ENCODE data around the gene NPIPB9.

DNA sequence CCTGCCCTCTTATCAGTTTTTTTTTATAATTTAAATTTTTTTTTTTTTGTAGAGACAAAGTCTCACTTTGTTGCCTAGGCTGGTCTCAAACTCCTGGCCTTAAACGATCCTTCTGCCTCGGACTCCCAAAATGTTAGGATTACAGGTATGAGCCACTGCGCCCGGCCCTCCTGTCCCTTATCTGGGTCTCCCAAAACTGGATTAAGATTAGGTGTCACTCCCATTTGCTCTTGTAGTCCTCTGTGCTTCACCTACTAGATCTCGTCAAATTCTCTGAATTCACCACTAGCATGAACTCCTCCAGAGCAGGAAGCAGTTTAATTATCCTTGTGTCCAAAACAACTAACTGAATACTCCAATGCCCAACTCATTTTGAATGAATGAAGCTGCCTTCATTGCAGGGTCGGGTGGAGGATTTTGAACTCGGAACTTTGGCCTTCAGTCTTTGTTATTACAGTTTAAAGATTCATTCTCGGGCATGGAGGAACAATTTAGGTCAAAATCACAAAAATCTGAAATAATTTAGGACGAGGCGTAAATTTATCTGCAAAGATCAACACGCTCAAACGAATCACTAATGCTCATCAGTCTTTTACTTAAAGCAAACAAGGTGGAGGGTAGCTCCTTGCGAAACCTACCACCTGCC is 70.4 kb downstream of the NPIPB9 start:
- TF ChIP-seq FOXK2 (IDR thresholded peaks at IDR 0.05) (no peak), FOXM1 (IDR thresholded peaks at IDR 0.05; ENCODE audit: borderline replicate concordance) (no peak), ELF4 (IDR thresholded peaks at IDR 0.05) (0 out of 2 replicates have a peak, but pooled peaks have one; percentile 8)
